G401 (cell line): Measurements from ENCODE around the gene GREB1L. TPM values are rescaled to one million over a fixed set of nuclear protein-coding genes. Genes with fewer than 3 reads are reported as not detected.

ENCODE experiments used
- DNase-seq: peaks from one replicate; pipeline ENCODE4 v3.0.0-alpha.2; 2015; ENCODE audit warnings: low spot score
- in situ Hi-C: cut with HindIII; loops from 2 replicates; pipeline ENCODE4 v1.10.0; 2016; ENCODE audit warnings: low sequenced_read_pairs, mixed read lengths
- total RNA-seq: library from RNA; depleted of rRNA; stranded (reverse); fragments of >200 nt; shearing (Covaris generic); gene quantifications from 2 replicates; pipeline ENCODE4 v1.2.3, GENCODE V29; 2014

GREB1L gene
- total RNA-seq, 1 experiment from 2014 or later = 7.6 TPM

- DNase-seq = no peak
Observed at GRCh38 chr18:21404426-21404825, 162.4 kb downstream of the GREB1L start.

GRCh38 chr18:21406116-21406515 lies 164.1 kb downstream of the GREB1L start:
- in situ Hi-C loops = no loop called here

More at GRCh38 chr18:21404426-21404825, 162.4 kb downstream of the GREB1L start:
- in situ Hi-C loops = no loop called here

GRCh38 chr18:21408681-21409080 lies 166.6 kb downstream of the GREB1L start:
- no peak for DNase-seq
- in situ Hi-C loops = no loop called here

More at GRCh38 chr18:21406116-21406515, 164.1 kb downstream of the GREB1L start:
- no peak for DNase-seq

- DNase-seq = no peak
- in situ Hi-C loops = no loop called here
Observed at GRCh38 chr18:21433436-21433835, 191.4 kb downstream of the GREB1L start.

GRCh38 chr18:21439431-21439846 lies 197.4 kb downstream of the GREB1L start:
- no peak for DNase-seq
- in situ Hi-C loops = no loop called here

GRCh38 chr18:21441670-21442069 lies 199.6 kb downstream of the GREB1L start:
- in situ Hi-C loops = loop anchor here (10.0 kb wide), 1 partner anchor 257 kb away; no protein-coding TSS in a partner anchor
- DNase-seq = no peak

- DNase-seq = no peak
- in situ Hi-C loops = loop anchor here (10.0 kb wide), 1 partner anchor 259 kb away; no protein-coding TSS in a partner anchor
Observed at GRCh38 chr18:21443776-21444464, 201.9 kb downstream of the GREB1L start.

- peak; percentile 44 for DNase-seq
- in situ Hi-C loops = loop anchor here (10.0 kb wide), 1 partner anchor 260 kb away; no protein-coding TSS in a partner anchor
Observed at GRCh38 chr18:21444465-21445212, 202.6 kb downstream of the GREB1L start.

GRCh38 chr18:21448299-21448698 lies 206.3 kb downstream of the GREB1L start:
- no peak for DNase-seq
- in situ Hi-C loops = loop anchor here (10.0 kb wide), 1 partner anchor 263 kb away; no protein-coding TSS in a partner anchor

GRCh38 chr18:21449367-21450290 lies 207.6 kb downstream of the GREB1L start:
- DNase-seq = no peak
- in situ Hi-C loops = loop anchor here (10.0 kb wide), 1 partner anchor 265 kb away; no protein-coding TSS in a partner anchor

GRCh38 chr18:21450503-21450902 lies 208.5 kb downstream of the GREB1L start:
- DNase-seq = no peak
- in situ Hi-C loops = no loop called here

- DNase-seq = no peak
- in situ Hi-C loops = no loop called here
Observed at GRCh38 chr18:21450913-21451312, 208.9 kb downstream of the GREB1L start.

- DNase-seq = no peak
- in situ Hi-C loops = no loop called here
Observed at GRCh38 chr18:21451851-21452250, 209.8 kb downstream of the GREB1L start.

GRCh38 chr18:21452276-21452780 lies 210.3 kb downstream of the GREB1L start:
- DNase-seq = no peak
- in situ Hi-C loops = no loop called here

- DNase-seq = peak; percentile 75
- in situ Hi-C loops = no loop called here
Observed at GRCh38 chr18:21452796-21453510, 210.9 kb downstream of the GREB1L start.

GRCh38 chr18:21453511-21453901 lies 211.5 kb downstream of the GREB1L start:
- in situ Hi-C loops = no loop called here
- DNase-seq = peak; percentile 88

- in situ Hi-C loops = no loop called here
- no peak for DNase-seq
Observed at GRCh38 chr18:21454725-21455124, 212.7 kb downstream of the GREB1L start.

GRCh38 chr18:21456428-21457178 lies 214.6 kb downstream of the GREB1L start:
- in situ Hi-C loops = no loop called here
- no peak for DNase-seq
